ENCODE results near the gene MYH11. TPM values are rescaled to one million over a fixed set of nuclear protein-coding genes. Genes with fewer than 3 reads are reported as not detected.

The MYH11 gene
- total and polyA plus RNA-seq, 2 of the 13 experiments (the other 11 are each of a cell fraction or from before 2014, with no cell fraction given), result not detected

- peak; percentile 48; the same call in 1 of the 2 replicates for TF ChIP-seq ZBTB38 (CRISPR knock-in tag; IDR thresholded peaks at IDR 0.05)
These were observed 148.7 kb downstream of the MYH11 start (continued) for GRCh38 chr16:15708096-15708495.

GRCh38 chr16:15707332-15707731 is 149.5 kb downstream of the MYH11 start:
- Histone ChIP-seq H3K27ac (ENCODE audit: extremely low read length, insufficient read depth, low read length) (no peak overlapping the region), H3K4me1 (ENCODE audit: insufficient read depth, low read length) (no peaks in the 10 kb centered on the region), H3K4me2 (ENCODE audit: low read depth, low read length) (no peak overlapping the region), H3K4me3 (replicated peaks in 1 of 3; ENCODE audit: insufficient read depth in 1 of 3, low read depth in 2 of 3, low read length in 3 of 3) (no peak overlapping the region), H3K36me3 (replicated peaks in 1 of 2; ENCODE audit: control insufficient read depth in 1 of 2, insufficient read depth in 2 of 2, low read length in 2 of 2) (peaks cover 5 to 10% of the 10 kb centered on the region in 2 experiments; a peak in 4 of 5 replicates), H3K9me3 (ENCODE audit: low read length) (no peaks in the 10 kb centered on the region), H3K27me3 (ENCODE audit: control insufficient read depth in 1 of 2, insufficient read depth in 2 of 2, low read length in 2 of 2) (no peaks in the 10 kb centered on the region; a peak in 1 of 5 replicates), H3K9ac (ENCODE audit: insufficient read depth, low read depth, low read length) (no peak overlapping the region), H2AFZ (ENCODE audit: low read length) (no peak overlapping the region), H4K20me1 (ENCODE audit: insufficient read depth, low read length) (no peaks in the 10 kb centered on the region), H3K79me2 (ENCODE audit: insufficient read depth, low read length) (no peaks in the 10 kb centered on the region)
- ChIA-PET CTCF (ENCODE audit: low intra/inter-chr PET ratio, low total read pairs) (no interaction called here), POLR2A (no interaction called here)
- BruUV-seq (replicated peaks), result no TSS peak
- in situ Hi-C loops (cut with HindIII; ENCODE audit: extremely low pct_ligation_motif_present, low pct_unique_long_range_greater_than_20kb), result loop anchor here (10.0 kb wide), 1 partner anchor 283 kb away; no protein-coding TSS in a partner anchor
- 100% methylated on average over 3 of the region's 3 CpGs for WGBS (ENCODE audit: low lambda C conversion rate)
- ATAC-seq, result no peak
- TF ChIP-seq KLF16 (CRISPR knock-in tag; IDR thresholded peaks at IDR 0.05) (no peak), GLMP (CRISPR knock-in tag; IDR thresholded peaks at IDR 0.05; ENCODE audit: borderline replicate concordance) (no peak), ZNF879 (CRISPR knock-in tag; IDR thresholded peaks at IDR 0.05) (no peak), SKI (IDR thresholded peaks at IDR 0.05; ENCODE audit: partially characterized antibody) (no peak), ZNF501 (CRISPR knock-in tag; IDR thresholded peaks at IDR 0.05) (0 out of 2 replicates have a peak, but pooled peaks have one; percentile 11), ZNF7 (CRISPR knock-in tag; IDR thresholded peaks at IDR 0.05) (no peak), TRAFD1 (CRISPR knock-in tag; IDR thresholded peaks at IDR 0.05; ENCODE audit: borderline replicate concordance) (no peak)
- FAIRE-seq, result no peak
- DNase-seq (ENCODE audit: low spot score), result no peak
- intact Hi-C loops (cut with micrococcal nuclease; ENCODE audit: unreplicated experiment), result no loop called here

Data from HepG2 (cell line).